C4-2B (cell line): ENCODE results near the gene PET100.
A peak's percentile ranks its signal among the peaks of the same experiment; 100 is the strongest.

Experiments
- ZFX ChIP-seq: fragments of 450-650 bp; IDR thresholded peaks from 2 replicates; pipeline ENCODE4 v1.6.1; 2017
- TF ChIP-seq, protein P1 (sequence below): fragments of 450-650 bp; conservative IDR thresholded peaks from 2 replicates; pipeline ENCODE4 v1.5.1; 2017; ENCODE audit warnings: mild to moderate bottlenecking

DNA sequence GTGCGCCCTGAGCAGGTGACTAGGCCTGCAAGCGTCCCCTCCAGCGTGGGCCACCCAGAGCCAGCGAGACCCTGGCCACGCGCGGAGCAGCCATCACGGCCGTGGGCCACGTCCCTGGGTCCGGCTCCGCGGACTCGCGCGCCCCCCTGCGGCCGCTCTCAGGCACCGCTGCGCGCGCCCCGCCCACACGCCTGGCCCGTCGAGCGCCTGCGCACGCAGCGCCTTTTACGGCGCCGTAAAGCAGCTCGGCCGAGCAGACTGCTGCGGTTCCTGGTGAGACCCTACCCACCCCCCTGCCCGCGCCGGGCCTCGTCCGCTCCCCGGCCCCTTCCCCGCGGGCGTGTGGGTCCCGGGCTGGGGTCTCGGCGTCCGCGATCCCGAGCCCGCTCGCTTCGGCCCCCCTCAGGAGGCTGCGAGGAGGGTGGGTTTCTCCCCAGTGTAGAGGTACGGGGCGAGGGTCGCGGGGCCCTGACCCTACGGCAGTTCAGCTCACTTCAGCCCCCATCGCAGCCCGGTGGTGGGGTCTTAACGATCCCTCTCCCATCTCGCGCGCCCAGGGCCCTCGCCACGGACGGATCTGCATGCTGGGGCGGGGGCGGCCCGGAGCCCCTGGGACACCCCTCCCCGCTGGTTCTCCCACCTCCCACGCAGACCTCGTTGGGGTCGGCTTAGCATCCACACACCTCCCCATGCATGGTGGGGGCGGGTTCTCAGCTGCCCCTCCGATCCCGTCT, 51.2 kb downstream of the PET100 start, which contains the start of gene TRAPPC5:
- TF ChIP-seq, protein P1, sequence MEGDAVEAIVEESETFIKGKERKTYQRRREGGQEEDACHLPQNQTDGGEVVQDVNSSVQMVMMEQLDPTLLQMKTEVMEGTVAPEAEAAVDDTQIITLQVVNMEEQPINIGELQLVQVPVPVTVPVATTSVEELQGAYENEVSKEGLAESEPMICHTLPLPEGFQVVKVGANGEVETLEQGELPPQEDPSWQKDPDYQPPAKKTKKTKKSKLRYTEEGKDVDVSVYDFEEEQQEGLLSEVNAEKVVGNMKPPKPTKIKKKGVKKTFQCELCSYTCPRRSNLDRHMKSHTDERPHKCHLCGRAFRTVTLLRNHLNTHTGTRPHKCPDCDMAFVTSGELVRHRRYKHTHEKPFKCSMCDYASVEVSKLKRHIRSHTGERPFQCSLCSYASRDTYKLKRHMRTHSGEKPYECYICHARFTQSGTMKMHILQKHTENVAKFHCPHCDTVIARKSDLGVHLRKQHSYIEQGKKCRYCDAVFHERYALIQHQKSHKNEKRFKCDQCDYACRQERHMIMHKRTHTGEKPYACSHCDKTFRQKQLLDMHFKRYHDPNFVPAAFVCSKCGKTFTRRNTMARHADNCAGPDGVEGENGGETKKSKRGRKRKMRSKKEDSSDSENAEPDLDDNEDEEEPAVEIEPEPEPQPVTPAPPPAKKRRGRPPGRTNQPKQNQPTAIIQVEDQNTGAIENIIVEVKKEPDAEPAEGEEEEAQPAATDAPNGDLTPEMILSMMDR: peak; percentile 99
- peak; percentile 51; the same call in 1 of the 2 replicates for TF ChIP-seq ZFX
